PC-9 (cell line): ENCODE results near the gene MS4A7.

Source experiments
- EZH2 ChIP-seq: fragments of 200-600 bp; sonication (generic); IDR thresholded peaks from 2 replicates; pipeline ENCODE4 v1.8.0; 2017; ENCODE audit warnings: antibody characterized with exemption, low read depth
- TF ChIP-seq, protein P1 (sequence below): fragments of 200-600 bp; sonication (generic); conservative IDR thresholded peaks from 2 replicates; pipeline ENCODE4 v1.6.1; 2017; ENCODE audit warnings: mixed run types, antibody characterized with exemption, mild to moderate bottlenecking, moderate library complexity

DNA sequence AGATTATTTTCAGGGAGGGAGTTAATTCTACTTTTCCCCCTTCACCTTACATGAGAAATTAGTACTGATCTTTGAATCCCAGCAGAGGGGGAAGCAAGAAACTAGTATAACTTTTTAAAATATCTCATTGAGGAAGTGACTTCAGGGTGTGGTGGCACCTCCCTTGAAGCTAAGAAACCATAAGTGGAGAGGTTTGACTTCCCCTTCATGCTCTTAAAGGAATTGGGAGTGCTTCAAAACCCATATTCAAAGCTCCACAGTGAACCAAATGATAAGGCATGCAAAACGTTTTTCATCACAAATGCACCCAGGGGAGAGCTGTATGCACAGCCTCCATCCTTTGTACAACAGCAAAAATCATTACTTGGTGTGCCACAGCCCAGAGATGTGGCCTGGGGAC, 18.5 kb downstream of the MS4A7 start:
- TF ChIP-seq, protein P1, sequence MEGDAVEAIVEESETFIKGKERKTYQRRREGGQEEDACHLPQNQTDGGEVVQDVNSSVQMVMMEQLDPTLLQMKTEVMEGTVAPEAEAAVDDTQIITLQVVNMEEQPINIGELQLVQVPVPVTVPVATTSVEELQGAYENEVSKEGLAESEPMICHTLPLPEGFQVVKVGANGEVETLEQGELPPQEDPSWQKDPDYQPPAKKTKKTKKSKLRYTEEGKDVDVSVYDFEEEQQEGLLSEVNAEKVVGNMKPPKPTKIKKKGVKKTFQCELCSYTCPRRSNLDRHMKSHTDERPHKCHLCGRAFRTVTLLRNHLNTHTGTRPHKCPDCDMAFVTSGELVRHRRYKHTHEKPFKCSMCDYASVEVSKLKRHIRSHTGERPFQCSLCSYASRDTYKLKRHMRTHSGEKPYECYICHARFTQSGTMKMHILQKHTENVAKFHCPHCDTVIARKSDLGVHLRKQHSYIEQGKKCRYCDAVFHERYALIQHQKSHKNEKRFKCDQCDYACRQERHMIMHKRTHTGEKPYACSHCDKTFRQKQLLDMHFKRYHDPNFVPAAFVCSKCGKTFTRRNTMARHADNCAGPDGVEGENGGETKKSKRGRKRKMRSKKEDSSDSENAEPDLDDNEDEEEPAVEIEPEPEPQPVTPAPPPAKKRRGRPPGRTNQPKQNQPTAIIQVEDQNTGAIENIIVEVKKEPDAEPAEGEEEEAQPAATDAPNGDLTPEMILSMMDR = no peak
- TF ChIP-seq EZH2 = no peak
